ENCODE data around the gene BCAN. TPM values are rescaled to one million over a fixed set of nuclear protein-coding genes. Genes with fewer than 3 reads are reported as not detected.
A peak's percentile ranks its signal among the peaks of the same experiment; 100 is the strongest.

BCAN gene
- total RNA-seq, 1 experiment from 2014 or later = 3.6 TPM

DNA sequence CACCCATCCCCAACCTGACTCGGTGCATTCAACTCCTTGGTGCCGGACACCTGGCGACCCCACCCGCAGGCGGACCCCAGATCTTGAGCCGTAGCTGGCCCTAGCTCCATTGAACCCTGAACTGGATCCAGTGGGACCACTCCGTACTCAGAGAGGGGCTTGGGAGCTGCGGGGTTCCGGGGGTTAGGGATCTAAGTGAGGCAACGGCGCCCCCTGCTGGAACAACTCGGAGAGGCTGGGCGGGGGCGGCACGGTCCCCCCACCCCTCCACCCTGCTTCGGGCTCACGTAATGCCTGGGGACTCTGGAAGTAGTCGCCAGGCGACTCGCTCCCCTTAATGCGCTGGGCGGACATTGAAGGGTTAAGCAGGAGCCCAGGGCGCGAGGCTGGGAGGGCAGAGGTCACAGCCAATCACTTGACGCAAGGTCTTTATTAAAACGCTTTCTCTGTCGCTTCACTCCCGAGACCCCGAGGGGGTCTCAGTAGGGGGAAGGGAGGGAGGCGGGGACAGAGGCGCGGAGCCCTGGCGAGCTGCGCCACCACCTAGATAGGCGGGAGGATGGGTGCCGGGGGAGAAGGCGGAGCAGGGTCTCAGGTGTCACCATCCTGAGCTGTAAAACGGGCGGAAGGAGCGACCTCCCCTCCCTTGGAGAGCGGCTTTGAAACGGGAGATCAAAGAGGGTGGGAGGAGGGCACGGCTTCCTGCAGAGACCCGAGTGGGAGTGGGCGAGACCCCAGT lies 64.2 kb downstream of the BCAN start (continued):
- TF ChIP-seq ZNF138 (CRISPR knock-in tag; conservative IDR thresholded peaks at IDR 0.05) (no peak), NFATC4 (CRISPR knock-in tag; IDR thresholded peaks at IDR 0.05) (no peak), FOXP1 (CRISPR knock-in tag; IDR thresholded peaks at IDR 0.05; ENCODE audit: borderline replicate concordance) (peak; percentile 46; the same call in 1 of the 2 replicates), ZNF317 (CRISPR knock-in tag; IDR thresholded peaks at IDR 0.05; ENCODE audit: borderline replicate concordance, low read depth) (no peak), NR3C1 (CRISPR knock-in tag; conservative IDR thresholded peaks at IDR 0.05; ENCODE audit: low read depth) (no peak), NR2C2 (CRISPR knock-in tag; IDR thresholded peaks at IDR 0.05) (peak; percentile 15; the same call in 1 of the 2 replicates), RORB (CRISPR knock-in tag; IDR thresholded peaks at IDR 0.05) (no peak), IRF2 (CRISPR knock-in tag; IDR thresholded peaks at IDR 0.05; ENCODE audit: borderline replicate concordance, low read depth) (no peak), NR1H2 (CRISPR knock-in tag; IDR thresholded peaks at IDR 0.05) (no peak), TEAD1 (CRISPR knock-in tag; IDR thresholded peaks at IDR 0.05) (0 out of 2 replicates have a peak, but pooled peaks have one; percentile 19), GABPB1 (CRISPR knock-in tag; IDR thresholded peaks at IDR 0.05) (no peak), ZNF671 (CRISPR knock-in tag; IDR thresholded peaks at IDR 0.05) (0 out of 2 replicates have a peak, but pooled peaks have one; percentile 22), MXD4 (CRISPR knock-in tag; IDR thresholded peaks at IDR 0.05; ENCODE audit: borderline replicate concordance) (no peak), GRHL2 (CRISPR knock-in tag; IDR thresholded peaks at IDR 0.05; ENCODE audit: insufficient replicate concordance, severe bottlenecking) (no peak)
- TF ChIP-seq, protein P1, sequence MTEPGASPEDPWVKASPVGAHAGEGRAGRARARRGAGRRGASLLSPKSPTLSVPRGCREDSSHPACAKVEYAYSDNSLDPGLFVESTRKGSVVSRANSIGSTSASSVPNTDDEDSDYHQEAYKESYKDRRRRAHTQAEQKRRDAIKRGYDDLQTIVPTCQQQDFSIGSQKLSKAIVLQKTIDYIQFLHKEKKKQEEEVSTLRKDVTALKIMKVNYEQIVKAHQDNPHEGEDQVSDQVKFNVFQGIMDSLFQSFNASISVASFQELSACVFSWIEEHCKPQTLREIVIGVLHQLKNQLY (CRISPR knock-in tag; IDR thresholded peaks at IDR 0.05) = no peak
- TF ChIP-seq, protein P2, sequence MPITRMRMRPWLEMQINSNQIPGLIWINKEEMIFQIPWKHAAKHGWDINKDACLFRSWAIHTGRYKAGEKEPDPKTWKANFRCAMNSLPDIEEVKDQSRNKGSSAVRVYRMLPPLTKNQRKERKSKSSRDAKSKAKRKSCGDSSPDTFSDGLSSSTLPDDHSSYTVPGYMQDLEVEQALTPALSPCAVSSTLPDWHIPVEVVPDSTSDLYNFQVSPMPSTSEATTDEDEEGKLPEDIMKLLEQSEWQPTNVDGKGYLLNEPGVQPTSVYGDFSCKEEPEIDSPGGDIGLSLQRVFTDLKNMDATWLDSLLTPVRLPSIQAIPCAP (CRISPR knock-in tag; IDR thresholded peaks at IDR 0.05) = no peak
- TF ChIP-seq, protein P3, sequence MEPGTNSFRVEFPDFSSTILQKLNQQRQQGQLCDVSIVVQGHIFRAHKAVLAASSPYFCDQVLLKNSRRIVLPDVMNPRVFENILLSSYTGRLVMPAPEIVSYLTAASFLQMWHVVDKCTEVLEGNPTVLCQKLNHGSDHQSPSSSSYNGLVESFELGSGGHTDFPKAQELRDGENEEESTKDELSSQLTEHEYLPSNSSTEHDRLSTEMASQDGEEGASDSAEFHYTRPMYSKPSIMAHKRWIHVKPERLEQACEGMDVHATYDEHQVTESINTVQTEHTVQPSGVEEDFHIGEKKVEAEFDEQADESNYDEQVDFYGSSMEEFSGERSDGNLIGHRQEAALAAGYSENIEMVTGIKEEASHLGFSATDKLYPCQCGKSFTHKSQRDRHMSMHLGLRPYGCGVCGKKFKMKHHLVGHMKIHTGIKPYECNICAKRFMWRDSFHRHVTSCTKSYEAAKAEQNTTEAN (CRISPR knock-in tag; IDR thresholded peaks at IDR 0.05) = no peak
- TF ChIP-seq, protein P4, sequence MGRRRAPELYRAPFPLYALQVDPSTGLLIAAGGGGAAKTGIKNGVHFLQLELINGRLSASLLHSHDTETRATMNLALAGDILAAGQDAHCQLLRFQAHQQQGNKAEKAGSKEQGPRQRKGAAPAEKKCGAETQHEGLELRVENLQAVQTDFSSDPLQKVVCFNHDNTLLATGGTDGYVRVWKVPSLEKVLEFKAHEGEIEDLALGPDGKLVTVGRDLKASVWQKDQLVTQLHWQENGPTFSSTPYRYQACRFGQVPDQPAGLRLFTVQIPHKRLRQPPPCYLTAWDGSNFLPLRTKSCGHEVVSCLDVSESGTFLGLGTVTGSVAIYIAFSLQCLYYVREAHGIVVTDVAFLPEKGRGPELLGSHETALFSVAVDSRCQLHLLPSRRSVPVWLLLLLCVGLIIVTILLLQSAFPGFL (CRISPR knock-in tag; IDR thresholded peaks at IDR 0.05; ENCODE audit: borderline replicate concordance) = no peak
- TF ChIP-seq, protein P5, sequence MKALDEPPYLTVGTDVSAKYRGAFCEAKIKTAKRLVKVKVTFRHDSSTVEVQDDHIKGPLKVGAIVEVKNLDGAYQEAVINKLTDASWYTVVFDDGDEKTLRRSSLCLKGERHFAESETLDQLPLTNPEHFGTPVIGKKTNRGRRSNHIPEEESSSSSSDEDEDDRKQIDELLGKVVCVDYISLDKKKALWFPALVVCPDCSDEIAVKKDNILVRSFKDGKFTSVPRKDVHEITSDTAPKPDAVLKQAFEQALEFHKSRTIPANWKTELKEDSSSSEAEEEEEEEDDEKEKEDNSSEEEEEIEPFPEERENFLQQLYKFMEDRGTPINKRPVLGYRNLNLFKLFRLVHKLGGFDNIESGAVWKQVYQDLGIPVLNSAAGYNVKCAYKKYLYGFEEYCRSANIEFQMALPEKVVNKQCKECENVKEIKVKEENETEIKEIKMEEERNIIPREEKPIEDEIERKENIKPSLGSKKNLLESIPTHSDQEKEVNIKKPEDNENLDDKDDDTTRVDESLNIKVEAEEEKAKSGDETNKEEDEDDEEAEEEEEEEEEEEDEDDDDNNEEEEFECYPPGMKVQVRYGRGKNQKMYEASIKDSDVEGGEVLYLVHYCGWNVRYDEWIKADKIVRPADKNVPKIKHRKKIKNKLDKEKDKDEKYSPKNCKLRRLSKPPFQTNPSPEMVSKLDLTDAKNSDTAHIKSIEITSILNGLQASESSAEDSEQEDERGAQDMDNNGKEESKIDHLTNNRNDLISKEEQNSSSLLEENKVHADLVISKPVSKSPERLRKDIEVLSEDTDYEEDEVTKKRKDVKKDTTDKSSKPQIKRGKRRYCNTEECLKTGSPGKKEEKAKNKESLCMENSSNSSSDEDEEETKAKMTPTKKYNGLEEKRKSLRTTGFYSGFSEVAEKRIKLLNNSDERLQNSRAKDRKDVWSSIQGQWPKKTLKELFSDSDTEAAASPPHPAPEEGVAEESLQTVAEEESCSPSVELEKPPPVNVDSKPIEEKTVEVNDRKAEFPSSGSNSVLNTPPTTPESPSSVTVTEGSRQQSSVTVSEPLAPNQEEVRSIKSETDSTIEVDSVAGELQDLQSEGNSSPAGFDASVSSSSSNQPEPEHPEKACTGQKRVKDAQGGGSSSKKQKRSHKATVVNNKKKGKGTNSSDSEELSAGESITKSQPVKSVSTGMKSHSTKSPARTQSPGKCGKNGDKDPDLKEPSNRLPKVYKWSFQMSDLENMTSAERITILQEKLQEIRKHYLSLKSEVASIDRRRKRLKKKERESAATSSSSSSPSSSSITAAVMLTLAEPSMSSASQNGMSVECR (CRISPR knock-in tag; IDR thresholded peaks at IDR 0.05; ENCODE audit: borderline replicate concordance) = no peak
- TF ChIP-seq, protein P6, sequence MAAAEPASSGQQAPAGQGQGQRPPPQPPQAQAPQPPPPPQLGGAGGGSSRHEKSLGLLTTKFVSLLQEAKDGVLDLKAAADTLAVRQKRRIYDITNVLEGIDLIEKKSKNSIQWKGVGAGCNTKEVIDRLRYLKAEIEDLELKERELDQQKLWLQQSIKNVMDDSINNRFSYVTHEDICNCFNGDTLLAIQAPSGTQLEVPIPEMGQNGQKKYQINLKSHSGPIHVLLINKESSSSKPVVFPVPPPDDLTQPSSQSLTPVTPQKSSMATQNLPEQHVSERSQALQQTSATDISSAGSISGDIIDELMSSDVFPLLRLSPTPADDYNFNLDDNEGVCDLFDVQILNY (CRISPR knock-in tag; IDR thresholded peaks at IDR 0.05) = no peak
- TF ChIP-seq, protein P7, sequence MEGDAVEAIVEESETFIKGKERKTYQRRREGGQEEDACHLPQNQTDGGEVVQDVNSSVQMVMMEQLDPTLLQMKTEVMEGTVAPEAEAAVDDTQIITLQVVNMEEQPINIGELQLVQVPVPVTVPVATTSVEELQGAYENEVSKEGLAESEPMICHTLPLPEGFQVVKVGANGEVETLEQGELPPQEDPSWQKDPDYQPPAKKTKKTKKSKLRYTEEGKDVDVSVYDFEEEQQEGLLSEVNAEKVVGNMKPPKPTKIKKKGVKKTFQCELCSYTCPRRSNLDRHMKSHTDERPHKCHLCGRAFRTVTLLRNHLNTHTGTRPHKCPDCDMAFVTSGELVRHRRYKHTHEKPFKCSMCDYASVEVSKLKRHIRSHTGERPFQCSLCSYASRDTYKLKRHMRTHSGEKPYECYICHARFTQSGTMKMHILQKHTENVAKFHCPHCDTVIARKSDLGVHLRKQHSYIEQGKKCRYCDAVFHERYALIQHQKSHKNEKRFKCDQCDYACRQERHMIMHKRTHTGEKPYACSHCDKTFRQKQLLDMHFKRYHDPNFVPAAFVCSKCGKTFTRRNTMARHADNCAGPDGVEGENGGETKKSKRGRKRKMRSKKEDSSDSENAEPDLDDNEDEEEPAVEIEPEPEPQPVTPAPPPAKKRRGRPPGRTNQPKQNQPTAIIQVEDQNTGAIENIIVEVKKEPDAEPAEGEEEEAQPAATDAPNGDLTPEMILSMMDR (IDR thresholded peaks at IDR 0.05) = peak; percentile 96
- TF ChIP-seq, protein P8, sequence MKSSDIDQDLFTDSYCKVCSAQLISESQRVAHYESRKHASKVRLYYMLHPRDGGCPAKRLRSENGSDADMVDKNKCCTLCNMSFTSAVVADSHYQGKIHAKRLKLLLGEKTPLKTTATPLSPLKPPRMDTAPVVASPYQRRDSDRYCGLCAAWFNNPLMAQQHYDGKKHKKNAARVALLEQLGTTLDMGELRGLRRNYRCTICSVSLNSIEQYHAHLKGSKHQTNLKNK (CRISPR knock-in tag; IDR thresholded peaks at IDR 0.05) = no peak
- TF ChIP-seq, protein P9, sequence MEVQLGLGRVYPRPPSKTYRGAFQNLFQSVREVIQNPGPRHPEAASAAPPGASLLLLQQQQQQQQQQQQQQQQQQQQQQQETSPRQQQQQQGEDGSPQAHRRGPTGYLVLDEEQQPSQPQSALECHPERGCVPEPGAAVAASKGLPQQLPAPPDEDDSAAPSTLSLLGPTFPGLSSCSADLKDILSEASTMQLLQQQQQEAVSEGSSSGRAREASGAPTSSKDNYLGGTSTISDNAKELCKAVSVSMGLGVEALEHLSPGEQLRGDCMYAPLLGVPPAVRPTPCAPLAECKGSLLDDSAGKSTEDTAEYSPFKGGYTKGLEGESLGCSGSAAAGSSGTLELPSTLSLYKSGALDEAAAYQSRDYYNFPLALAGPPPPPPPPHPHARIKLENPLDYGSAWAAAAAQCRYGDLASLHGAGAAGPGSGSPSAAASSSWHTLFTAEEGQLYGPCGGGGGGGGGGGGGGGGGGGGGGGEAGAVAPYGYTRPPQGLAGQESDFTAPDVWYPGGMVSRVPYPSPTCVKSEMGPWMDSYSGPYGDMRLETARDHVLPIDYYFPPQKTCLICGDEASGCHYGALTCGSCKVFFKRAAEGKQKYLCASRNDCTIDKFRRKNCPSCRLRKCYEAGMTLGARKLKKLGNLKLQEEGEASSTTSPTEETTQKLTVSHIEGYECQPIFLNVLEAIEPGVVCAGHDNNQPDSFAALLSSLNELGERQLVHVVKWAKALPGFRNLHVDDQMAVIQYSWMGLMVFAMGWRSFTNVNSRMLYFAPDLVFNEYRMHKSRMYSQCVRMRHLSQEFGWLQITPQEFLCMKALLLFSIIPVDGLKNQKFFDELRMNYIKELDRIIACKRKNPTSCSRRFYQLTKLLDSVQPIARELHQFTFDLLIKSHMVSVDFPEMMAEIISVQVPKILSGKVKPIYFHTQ (CRISPR knock-in tag; IDR thresholded peaks at IDR 0.05) = 0 out of 2 replicates have a peak, but pooled peaks have one; percentile 22
